Body of pancreas (tissue), 4 donors: ENCODE data around the gene SEMA3D.

Experiments
- CTCF ChIP-seq, 7 experiments: fragments of 450-650 bp in 4 of 7; fragments of 200-600 bp in 3 of 7; sonication (generic) in 3 of 7; IDR thresholded peaks; one replicate each; pipeline ENCODE4 v1.5.1; 2016 to 2019; ENCODE audit warnings: antibody characterized with exemption in 7 of 7
- POLR2A ChIP-seq, 3 donors: fragments of 450-650 bp; IDR thresholded peaks; one replicate each; pipeline ENCODE4 v1.6.1; 2016; ENCODE audit warnings: antibody characterized with exemption in 3 of 3, mild to moderate bottlenecking in 2 of 3

GRCh38 chr7:85226361-85227085 lies 39.7 kb upstream of the SEMA3D start:
- TF ChIP-seq CTCF (IDR thresholded peaks at IDR 0.05) = no peak
- no peak for TF ChIP-seq POLR2A (IDR thresholded peaks at IDR 0.05)
